Activated CD8-positive, alpha-beta memory T cell treated with anti-CD3 and anti-CD28 coated beads for 48 hours (primary cell): ENCODE measurements around the gene SMYD4.

Experiments
- DNase-seq, 3 experiments: peaks; one replicate each; pipeline ENCODE4 v3.0.0-alpha.2; 2020; ENCODE audit warnings: low read depth in 2 of 3, low spot score in 2 of 3

Gene SMYD4

DNA sequence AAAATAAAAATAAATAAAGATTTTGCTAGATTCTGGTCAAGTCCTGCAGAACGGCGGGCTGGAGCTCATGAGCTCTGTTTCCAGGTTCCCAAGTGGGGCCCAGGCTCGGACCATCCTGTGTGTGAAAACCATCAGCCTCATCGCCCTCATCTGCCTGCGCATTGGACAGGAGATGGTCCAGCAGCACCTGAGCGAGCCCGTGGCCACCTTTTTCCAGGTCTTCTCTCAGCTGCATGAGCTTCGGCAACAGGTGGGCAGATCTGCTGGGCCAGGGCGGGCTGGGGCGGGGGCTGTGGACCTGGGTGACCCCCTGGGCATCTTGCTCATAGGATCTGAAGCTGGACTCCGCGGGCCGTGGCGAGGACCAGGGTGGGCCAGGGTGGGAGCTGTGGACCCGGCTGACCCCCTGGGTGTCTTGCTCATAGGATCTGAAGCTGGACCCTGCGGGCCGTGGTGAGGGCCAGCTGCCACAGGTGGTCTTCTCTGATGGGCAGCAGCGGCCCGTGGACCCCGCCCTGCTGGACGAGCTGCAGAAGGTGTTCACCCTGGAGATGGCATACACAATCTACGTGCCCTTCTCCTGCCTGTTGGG is 97.4 kb downstream of the SMYD4 start:
- DNase-seq, result no peak

DNA sequence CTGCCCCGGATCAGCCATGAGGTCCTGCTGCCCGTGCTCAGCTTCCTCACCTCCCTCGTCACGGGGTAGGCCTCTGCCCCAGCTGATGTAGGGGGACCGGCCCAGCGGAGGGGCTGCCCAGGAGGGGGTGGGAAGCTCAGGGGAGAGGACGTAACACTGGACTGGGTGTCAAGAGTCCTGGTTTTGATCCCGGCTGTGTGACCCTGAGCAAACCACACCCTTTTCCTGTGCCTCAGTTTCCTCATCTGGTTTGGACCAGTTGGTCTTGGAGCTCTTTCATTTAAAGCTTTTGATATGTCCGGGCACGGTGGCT is 98.6 kb downstream of the SMYD4 start:
- DNase-seq, result no peak

DNA sequence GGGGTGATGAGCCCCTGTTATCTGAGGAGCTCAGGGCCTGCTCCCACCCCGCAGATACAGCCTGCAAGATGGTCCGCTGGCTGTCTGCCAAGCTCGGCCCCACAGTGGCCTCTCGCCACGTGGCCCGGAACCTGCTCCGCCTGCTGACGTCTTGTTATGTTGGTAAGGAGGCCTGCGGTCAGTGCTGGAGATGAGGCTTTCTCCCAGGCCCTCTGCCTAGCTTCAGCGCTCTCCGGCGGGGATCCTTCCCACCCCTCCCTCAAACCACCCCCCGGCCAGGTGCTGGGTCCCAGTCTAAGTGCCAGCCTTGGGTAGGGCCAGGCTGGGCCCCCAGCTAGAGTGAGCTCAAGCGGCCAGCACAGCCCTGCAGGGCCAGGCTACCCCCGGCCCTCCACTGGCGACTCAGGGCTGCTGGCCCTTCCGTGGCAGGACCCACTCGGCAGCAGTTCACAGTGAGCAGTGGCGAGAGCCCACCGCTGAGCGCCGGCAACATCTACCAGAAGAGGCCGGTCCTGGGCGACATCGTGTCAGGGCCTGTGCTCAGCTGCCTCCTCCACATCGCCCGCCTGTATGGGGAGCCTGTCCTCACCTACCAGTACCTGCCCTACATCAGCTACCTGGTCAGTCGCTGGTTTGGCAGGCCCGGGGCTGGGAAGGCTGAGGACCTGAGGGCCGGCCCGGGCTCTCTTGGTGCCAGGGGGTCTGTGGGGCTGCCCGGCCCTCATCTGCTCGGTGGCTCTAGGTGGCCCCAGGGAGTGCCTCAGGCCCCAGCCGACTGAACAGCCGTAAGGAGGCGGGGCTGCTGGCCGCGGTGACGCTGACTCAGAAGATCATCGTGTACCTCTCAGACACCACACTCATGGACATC is 99.1 kb downstream of the SMYD4 start:
- no peak for DNase-seq

DNA sequence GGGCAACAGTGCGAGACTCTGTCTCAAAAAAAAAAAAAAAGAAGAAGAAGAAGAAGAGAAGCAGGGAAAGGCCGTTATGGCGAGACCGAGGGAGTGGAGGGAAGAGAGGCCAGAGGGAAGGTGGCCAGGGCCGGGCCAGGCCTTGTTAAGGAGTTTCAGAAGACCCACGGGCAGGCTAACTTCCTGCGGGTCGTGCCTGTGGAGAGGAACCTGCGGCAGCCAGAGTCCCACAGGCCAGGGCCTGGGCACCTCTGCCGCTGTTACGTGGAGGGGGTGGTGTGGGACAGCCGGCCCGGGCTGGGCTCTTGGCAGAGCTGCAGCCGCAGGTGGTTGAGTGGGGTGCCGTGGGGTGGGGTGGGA is 99.8 kb downstream of the SMYD4 start:
- no peak for DNase-seq
